Nephron progenitor cell (in vitro differentiated cells): Measurements from ENCODE around the gene CCDC9.
"Not testable (repeated sequence)": the region's sequence is repeated elsewhere in the genome, so short reads cannot be mapped to it uniquely, and the experiment has no call there.

Experiments
- DNase-seq: peaks from one replicate; pipeline ENCODE4 v3.0.0; 2021
- H3K27ac Mint-ChIP-seq: 2 replicates; pipeline ENCODE4 v1.8.0; 2021; ENCODE audit warnings: mild to moderate bottlenecking, moderate library complexity, mixed read lengths
- H3K27me3 Mint-ChIP-seq: 2 replicates; pipeline ENCODE4 v1.8.0; 2021; ENCODE audit warnings: mild to moderate bottlenecking, low read depth, mixed read lengths; ENCODE audit not compliant: poor library complexity
- H3K36me3 Mint-ChIP-seq: 2 replicates; pipeline ENCODE4 v1.8.0; 2021; ENCODE audit warnings: low read depth, mixed read lengths
- H3K4me1 Mint-ChIP-seq: 2 replicates; pipeline ENCODE4 v1.8.0; 2021; ENCODE audit warnings: mixed read lengths
- H3K4me3 Mint-ChIP-seq: 2 replicates; pipeline ENCODE4 v1.8.0; 2021; ENCODE audit warnings: mild to moderate bottlenecking, moderate library complexity, mixed read lengths
- H3K9me3 Mint-ChIP-seq: 2 replicates; pipeline ENCODE4 v1.8.0; 2021; ENCODE audit warnings: mild to moderate bottlenecking, moderate library complexity, mixed read lengths
- CTCF ChIP-seq: fragments of 200-600 bp; sonication (generic); IDR thresholded peaks from 2 replicates; pipeline ENCODE4 v1.5.0; 2021; ENCODE audit warnings: antibody characterized with exemption

Gene CCDC9

GRCh38 chr19:47280183-47280797, 24.0 kb downstream of the CCDC9 start:
- Mint-ChIP-seq H3K4me1 (peaks cover 27% of the 10 kb centered on the region), H3K27me3 (peaks cover 11% of the 10 kb centered on the region), H3K4me3 (no peak overlapping the region), H3K36me3 (peaks cover 12% of the 10 kb centered on the region), H3K27ac (no peak overlapping the region), H3K9me3 (no peaks in the 10 kb centered on the region)
- peak; percentile 46 for DNase-seq
- peak; percentile 19 for TF ChIP-seq CTCF

GRCh38 chr19:47283405-47284059, 27.2 kb downstream of the CCDC9 start:
- DNase-seq = no peak
- Mint-ChIP-seq H3K9me3 (peaks cover 3% of the 10 kb centered on the region), H3K27ac (no peak overlapping the region), H3K4me1 (peaks cover 7% of the 10 kb centered on the region), H3K4me3 (no peak overlapping the region), H3K27me3 (peaks cover 2% of the 10 kb centered on the region), H3K36me3 (no peaks in the 10 kb centered on the region)
- no peak for TF ChIP-seq CTCF

- Mint-ChIP-seq H3K4me1 (peaks cover 16% of the 10 kb centered on the region), H3K27me3 (peaks cover 2% of the 10 kb centered on the region), H3K4me3 (no peak overlapping the region), H3K9me3 (peaks cover 6% of the 10 kb centered on the region), H3K36me3 (no peaks in the 10 kb centered on the region), H3K27ac (no peak overlapping the region)
- TF ChIP-seq CTCF = peak; percentile 79
- peak; percentile 57 for DNase-seq
Measured at GRCh38 chr19:47284324-47284899, 28.1 kb downstream of the CCDC9 start.

GRCh38 chr19:47296036-47296435, 39.7 kb downstream of the CCDC9 start:
- H3K9me3 Mint-ChIP-seq = no peaks in the 10 kb centered on the region
- H3K27me3 Mint-ChIP-seq = peaks cover 7% of the 10 kb centered on the region
- H3K36me3 Mint-ChIP-seq = peaks cover 5% of the 10 kb centered on the region
- peak; percentile 81 for DNase-seq
- TF ChIP-seq CTCF = peak; percentile 82
- H3K4me1 Mint-ChIP-seq = peaks cover 8% of the 10 kb centered on the region
- H3K27ac Mint-ChIP-seq = no peak overlapping the region
- H3K4me3 Mint-ChIP-seq = no peak overlapping the region

GRCh38 chr19:47300867-47301266, 44.5 kb downstream of the CCDC9 start:
- peaks cover 19% of the 10 kb centered on the region for H3K27me3 Mint-ChIP-seq
- H3K4me3 Mint-ChIP-seq, DNase-seq, H3K27ac Mint-ChIP-seq, H3K4me1 Mint-ChIP-seq, H3K9me3 Mint-ChIP-seq, H3K36me3 Mint-ChIP-seq: not testable (repeated sequence)

GRCh38 chr19:47302249-47302648, 45.9 kb downstream of the CCDC9 start:
- H3K27me3 Mint-ChIP-seq = peaks cover 19% of the 10 kb centered on the region
- H3K27ac Mint-ChIP-seq = no peak overlapping the region
- no peak for TF ChIP-seq CTCF
- H3K4me3 Mint-ChIP-seq = no peak overlapping the region
- H3K36me3 Mint-ChIP-seq = no peaks in the 10 kb centered on the region
- no peak for DNase-seq
- H3K9me3 Mint-ChIP-seq = no peaks in the 10 kb centered on the region
- no peaks in the 10 kb centered on the region for H3K4me1 Mint-ChIP-seq
